ENCODE data around the gene SECTM1. TPM values are rescaled to one million over a fixed set of nuclear protein-coding genes. Genes with fewer than 3 reads are reported as not detected.

SECTM1 gene
- polyA plus RNA-seq, 1 donor, result 16.1 TPM

DNA sequence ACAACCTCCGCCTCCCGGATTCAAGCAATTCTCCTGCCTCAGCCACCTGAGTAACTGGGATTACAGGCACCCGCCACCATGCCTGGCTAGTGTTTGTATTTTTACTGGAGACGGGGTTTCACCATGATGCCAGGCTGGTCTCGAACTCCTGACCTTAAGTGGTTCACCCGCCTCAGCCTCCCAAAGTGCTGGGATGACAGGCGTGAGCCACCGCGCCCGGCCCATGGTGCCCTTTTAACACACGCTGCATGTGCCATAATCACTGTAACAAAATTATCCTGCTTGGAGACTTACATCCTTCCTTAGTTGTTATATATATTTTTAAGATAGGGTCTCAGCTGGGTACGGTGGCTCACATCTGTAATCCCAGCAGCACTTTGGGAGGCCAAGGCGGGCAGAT, 21.6 kb downstream of the SECTM1 start:
- H3K4me1 ChIP-seq (ENCODE audit: control insufficient read depth, insufficient read depth, low read length), result peaks cover 30% of the 10 kb centered on the region
- peaks cover 11% of the 10 kb centered on the region for H3K27me3 ChIP-seq (ENCODE audit: control insufficient read depth, insufficient read depth, low read length)
- H3K4me3 ChIP-seq (ENCODE audit: low read length), result no peak overlapping the region
- peaks cover 18% of the 10 kb centered on the region for H3K9me3 ChIP-seq (ENCODE audit: control insufficient read depth, low read depth, low read length)
- WGBS (ENCODE audit: insufficient coverage, low lambda C conversion rate), result 94% methylated on average over 2 of the region's 13 CpGs
- DNase-seq, result no peak
- H3K27ac ChIP-seq (ENCODE audit: low read length), result no peak overlapping the region
- no peaks in the 10 kb centered on the region for H3K36me3 ChIP-seq (ENCODE audit: control insufficient read depth, insufficient read depth, low read length)

DNA sequence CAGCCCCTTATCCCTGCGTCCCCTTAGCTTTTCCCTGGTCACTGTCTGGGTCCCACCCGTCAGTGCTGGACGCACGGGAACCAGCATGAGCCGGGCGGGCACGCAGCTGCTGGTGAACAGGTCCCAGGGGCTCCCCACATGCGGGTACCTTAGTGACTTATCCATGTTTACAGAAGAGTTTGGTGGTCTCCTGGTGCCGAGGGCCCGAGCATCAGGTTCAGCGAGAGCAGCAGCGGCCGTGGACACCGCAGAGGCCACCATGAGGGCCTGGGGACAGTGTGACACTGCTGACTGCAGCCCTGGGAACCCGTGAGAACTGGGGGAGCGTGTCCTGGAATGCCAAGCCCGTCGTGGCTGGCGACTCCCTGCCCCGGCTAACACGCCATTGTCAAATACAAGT, 22.7 kb downstream of the SECTM1 start:
- no peak for DNase-seq
- H3K4me3 ChIP-seq (ENCODE audit: low read length), result no peak overlapping the region
- no CpG with 5 or more reads among the region's 21 CpGs for WGBS (ENCODE audit: insufficient coverage, low lambda C conversion rate)

GRCh38 chr17:82309656-82310570, 23.7 kb downstream of the SECTM1 start:
- peak overlapping the region; percentile 70 for H3K27ac ChIP-seq (ENCODE audit: low read length)
- WGBS (ENCODE audit: insufficient coverage, low lambda C conversion rate), result 92% methylated on average over 2 of the region's 27 CpGs
- peak; percentile 86 to 93 for DNase-seq
- H3K27me3 ChIP-seq (ENCODE audit: control insufficient read depth, insufficient read depth, low read length), result no peaks in the 10 kb centered on the region
- peaks cover 23% of the 10 kb centered on the region for H3K4me1 ChIP-seq (ENCODE audit: control insufficient read depth, insufficient read depth, low read length)
- H3K4me3 ChIP-seq (ENCODE audit: low read length), result no peak overlapping the region
- no peaks in the 10 kb centered on the region for H3K36me3 ChIP-seq (ENCODE audit: control insufficient read depth, insufficient read depth, low read length)
- H3K9me3 ChIP-seq (ENCODE audit: control insufficient read depth, low read depth, low read length), result peaks cover 15% of the 10 kb centered on the region

More for the DNA sequence above, 22.7 kb downstream of the SECTM1 start:
- H3K27ac ChIP-seq (ENCODE audit: low read length), result peak overlapping the region; percentile 70
- peaks cover 17% of the 10 kb centered on the region for H3K9me3 ChIP-seq (ENCODE audit: control insufficient read depth, low read depth, low read length)
- H3K4me1 ChIP-seq (ENCODE audit: control insufficient read depth, insufficient read depth, low read length), result peaks cover 21% of the 10 kb centered on the region
- peaks cover 7% of the 10 kb centered on the region for H3K27me3 ChIP-seq (ENCODE audit: control insufficient read depth, insufficient read depth, low read length)
- H3K36me3 ChIP-seq (ENCODE audit: control insufficient read depth, insufficient read depth, low read length), result no peaks in the 10 kb centered on the region

DNA sequence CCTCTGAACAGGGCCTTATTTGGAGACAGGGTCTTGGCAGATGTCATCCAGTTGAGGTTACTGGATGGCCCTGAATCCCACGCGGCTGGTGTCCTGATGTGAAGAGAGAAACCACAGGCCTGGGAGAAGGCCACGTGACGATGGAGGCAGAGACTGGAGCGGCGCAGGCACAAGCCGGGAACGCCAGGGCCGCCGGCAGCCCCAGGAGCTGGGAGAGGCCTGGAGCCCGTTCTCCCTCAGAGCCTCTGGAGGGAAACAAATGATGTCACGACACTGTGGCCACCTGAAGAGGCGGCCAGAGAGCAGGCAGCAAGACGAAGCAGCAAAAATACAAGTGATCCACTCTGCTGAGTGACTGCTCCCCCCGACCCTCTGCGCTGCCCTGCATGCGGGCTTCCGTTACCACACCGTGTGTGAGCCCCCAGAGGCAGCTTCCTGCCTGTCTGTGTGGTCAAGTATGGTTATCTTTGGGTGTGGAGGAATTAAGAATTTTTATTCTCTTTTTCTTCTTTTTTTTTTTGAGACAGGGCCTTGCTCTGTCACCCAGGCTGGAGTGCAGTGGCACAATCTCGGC, 27.8 kb downstream of the SECTM1 start:
- peaks cover 42% of the 10 kb centered on the region for H3K4me1 ChIP-seq (ENCODE audit: control insufficient read depth, insufficient read depth, low read length)
- DNase-seq, result no peak
- H3K27me3 ChIP-seq (ENCODE audit: control insufficient read depth, insufficient read depth, low read length), result no peaks in the 10 kb centered on the region
- H3K36me3 ChIP-seq (ENCODE audit: control insufficient read depth, insufficient read depth, low read length), result no peaks in the 10 kb centered on the region
- no peak overlapping the region for H3K4me3 ChIP-seq (ENCODE audit: low read length)
- WGBS (ENCODE audit: insufficient coverage, low lambda C conversion rate), result no CpG with 5 or more reads among the region's 20 CpGs
- H3K27ac ChIP-seq (ENCODE audit: low read length), result peak overlapping the region; percentile 86
- H3K9me3 ChIP-seq (ENCODE audit: control insufficient read depth, low read depth, low read length), result peaks cover 12% of the 10 kb centered on the region

DNA sequence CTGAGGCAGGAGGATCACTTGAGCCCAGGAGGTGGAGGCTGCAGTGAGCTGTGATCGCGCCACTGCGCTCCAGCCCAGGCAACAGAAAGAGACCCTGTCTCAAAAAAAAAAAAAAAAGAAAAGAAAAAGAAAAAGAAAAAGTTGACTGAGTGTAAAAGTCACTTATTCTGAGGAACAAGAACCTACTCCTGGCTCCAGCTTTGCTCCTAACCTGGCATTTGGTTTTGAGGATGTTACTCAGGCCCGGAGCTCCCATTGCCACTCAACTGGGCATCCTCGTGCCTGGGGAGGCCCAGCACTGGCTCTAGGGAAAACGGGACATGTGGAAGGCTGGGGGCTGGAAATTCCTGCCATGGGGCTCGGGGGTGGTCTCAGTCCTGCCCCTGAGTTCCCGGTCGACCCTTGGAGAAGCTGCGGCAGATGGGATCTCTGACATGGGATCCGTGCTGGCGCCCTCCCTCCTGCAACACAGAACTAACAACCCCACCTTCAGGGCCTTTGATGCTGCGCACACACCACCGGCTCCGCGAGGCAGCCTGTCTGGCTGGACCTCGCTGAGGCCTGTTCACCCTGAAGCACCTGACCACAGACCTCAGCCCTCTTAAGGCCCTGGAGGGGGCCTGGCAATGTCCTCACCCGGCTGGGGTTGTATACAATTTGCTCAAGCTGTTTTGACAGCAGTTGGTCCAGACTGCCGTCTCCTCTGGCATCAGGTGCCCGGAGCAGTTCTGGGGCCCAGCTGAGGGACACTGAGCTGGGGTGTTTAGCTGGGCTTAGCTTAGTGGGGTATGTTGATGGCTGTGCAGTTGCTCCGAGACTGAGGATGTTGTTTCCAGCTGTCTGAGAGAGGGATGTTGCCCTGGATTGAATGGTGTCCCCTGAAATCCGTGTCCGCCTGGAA, 28.5 kb downstream of the SECTM1 start:
- Histone ChIP-seq H3K9me3 (ENCODE audit: control insufficient read depth, low read depth, low read length) (peaks cover 11% of the 10 kb centered on the region), H3K27ac (ENCODE audit: low read length) (peak overlapping the region; percentile 86), H3K27me3 (ENCODE audit: control insufficient read depth, insufficient read depth, low read length) (no peaks in the 10 kb centered on the region), H3K4me1 (ENCODE audit: control insufficient read depth, insufficient read depth, low read length) (peaks cover 35% of the 10 kb centered on the region), H3K36me3 (ENCODE audit: control insufficient read depth, insufficient read depth, low read length) (no peaks in the 10 kb centered on the region), H3K4me3 (ENCODE audit: low read length) (no peak overlapping the region)
- 90% methylated on average over 3 of the region's 23 CpGs for WGBS (ENCODE audit: insufficient coverage, low lambda C conversion rate)
- no peak for DNase-seq

DNA sequence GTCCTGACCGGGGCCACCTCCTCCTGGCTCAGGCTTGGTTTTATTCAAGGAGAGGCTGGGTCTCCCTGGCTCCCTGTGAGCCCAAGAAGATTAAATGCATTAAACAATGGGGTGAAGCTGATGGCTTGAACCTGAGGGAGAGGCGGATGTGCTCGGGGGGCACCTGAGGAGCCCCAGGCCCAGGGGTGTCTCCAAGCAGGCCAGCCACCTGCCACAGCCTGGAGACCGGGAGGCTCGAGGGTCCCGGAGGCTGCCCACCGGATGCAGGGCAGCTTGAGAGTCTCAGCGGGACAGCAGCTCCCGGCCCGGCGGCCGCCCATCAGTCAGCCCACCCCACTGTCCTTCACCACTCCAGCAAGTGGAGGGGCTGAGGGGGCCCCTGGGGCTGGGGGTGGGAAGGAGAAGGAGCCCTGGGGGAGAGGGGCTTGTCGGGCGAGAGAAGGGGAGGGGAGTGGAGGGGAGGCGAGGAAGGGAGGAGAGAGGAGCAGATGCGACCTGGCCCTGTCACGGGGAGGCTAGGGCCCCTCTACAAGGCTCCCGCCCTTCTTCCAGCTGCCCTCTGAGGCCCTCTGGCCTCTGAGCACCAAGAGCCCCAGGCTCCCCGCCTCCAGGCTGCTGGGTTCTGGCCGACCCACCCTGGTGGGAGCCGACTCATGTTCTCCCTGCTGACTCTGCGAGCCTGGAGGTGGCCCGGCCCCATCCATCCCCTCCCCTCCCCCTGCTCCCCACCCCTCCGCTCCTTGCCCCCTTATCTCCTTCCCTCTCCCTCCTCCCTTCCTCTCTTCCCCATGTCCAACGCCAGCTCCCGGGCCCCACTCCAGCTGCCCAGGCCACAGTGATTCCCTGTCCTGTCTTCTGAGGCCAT, 29.4 kb downstream of the SECTM1 start:
- Histone ChIP-seq H3K4me3 (ENCODE audit: low read length) (no peak overlapping the region), H3K4me1 (ENCODE audit: control insufficient read depth, insufficient read depth, low read length) (peaks cover 28% of the 10 kb centered on the region), H3K27me3 (ENCODE audit: control insufficient read depth, insufficient read depth, low read length) (no peaks in the 10 kb centered on the region), H3K36me3 (ENCODE audit: control insufficient read depth, insufficient read depth, low read length) (no peaks in the 10 kb centered on the region), H3K9me3 (ENCODE audit: control insufficient read depth, low read depth, low read length) (peaks cover 10% of the 10 kb centered on the region), H3K27ac (ENCODE audit: low read length) (peak overlapping the region; percentile 86)
- no CpG with 5 or more reads among the region's 26 CpGs for WGBS (ENCODE audit: insufficient coverage, low lambda C conversion rate)
- peak; percentile 76 to 91 for DNase-seq

GRCh38 chr17:82302991-82303943, 30.3 kb downstream of the SECTM1 start:
- Histone ChIP-seq H3K4me3 (ENCODE audit: low read length) (no peak overlapping the region), H3K27ac (ENCODE audit: low read length) (peak overlapping the region; percentile 79), H3K27me3 (ENCODE audit: control insufficient read depth, insufficient read depth, low read length) (no peaks in the 10 kb centered on the region), H3K36me3 (ENCODE audit: control insufficient read depth, insufficient read depth, low read length) (no peaks in the 10 kb centered on the region), H3K4me1 (ENCODE audit: control insufficient read depth, insufficient read depth, low read length) (peaks cover 31% of the 10 kb centered on the region), H3K9me3 (ENCODE audit: control insufficient read depth, low read depth, low read length) (peaks cover 3% of the 10 kb centered on the region)
- WGBS (ENCODE audit: insufficient coverage, low lambda C conversion rate), result no CpG with 5 or more reads among the region's 35 CpGs
- DNase-seq, result peak in 1 of 2 donors; percentile 76

DNA sequence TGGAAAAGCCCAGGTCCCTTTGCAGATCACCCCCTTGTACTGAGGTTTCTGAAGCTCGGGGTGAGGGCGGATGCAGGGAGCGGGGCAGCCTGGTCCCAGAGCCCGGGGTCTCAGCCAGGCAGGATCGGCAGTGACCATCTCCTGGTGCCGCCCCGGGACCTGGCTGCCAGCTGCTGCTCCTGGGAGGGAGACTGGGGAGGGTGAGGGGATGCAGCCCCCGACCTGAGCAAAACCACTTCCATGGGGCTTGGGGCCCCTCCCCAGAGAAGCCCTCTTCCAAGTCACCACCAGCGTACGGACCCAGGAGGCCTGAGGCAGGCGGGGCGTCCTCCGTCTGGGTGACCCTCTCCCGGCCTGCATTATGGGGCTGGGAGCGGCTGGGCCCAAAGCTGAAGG, 31.0 kb downstream of the SECTM1 start:
- no peak overlapping the region for H3K4me3 ChIP-seq (ENCODE audit: low read length)
- WGBS (ENCODE audit: insufficient coverage, low lambda C conversion rate), result no CpG with 5 or more reads among the region's 15 CpGs
- no peak for DNase-seq
- H3K4me1 ChIP-seq (ENCODE audit: control insufficient read depth, insufficient read depth, low read length), result peaks cover 38% of the 10 kb centered on the region
- H3K9me3 ChIP-seq (ENCODE audit: control insufficient read depth, low read depth, low read length), result peaks cover 7% of the 10 kb centered on the region
- no peaks in the 10 kb centered on the region for H3K27me3 ChIP-seq (ENCODE audit: control insufficient read depth, insufficient read depth, low read length)
- H3K36me3 ChIP-seq (ENCODE audit: control insufficient read depth, insufficient read depth, low read length), result no peaks in the 10 kb centered on the region
- H3K27ac ChIP-seq (ENCODE audit: low read length), result no peak overlapping the region

All from large intestine (tissue), 3 donors.